ENCODE data around the gene ATP10D. TPM values are rescaled to one million over a fixed set of nuclear protein-coding genes. Genes with fewer than 3 reads are reported as not detected.
A peak's percentile ranks its signal among the peaks of the same experiment; 100 is the strongest.

The ATP10D gene
- total RNA-seq, 6 donors from 2014 or later: 13.7 to 27.6 (median 22.1) TPM

DNA sequence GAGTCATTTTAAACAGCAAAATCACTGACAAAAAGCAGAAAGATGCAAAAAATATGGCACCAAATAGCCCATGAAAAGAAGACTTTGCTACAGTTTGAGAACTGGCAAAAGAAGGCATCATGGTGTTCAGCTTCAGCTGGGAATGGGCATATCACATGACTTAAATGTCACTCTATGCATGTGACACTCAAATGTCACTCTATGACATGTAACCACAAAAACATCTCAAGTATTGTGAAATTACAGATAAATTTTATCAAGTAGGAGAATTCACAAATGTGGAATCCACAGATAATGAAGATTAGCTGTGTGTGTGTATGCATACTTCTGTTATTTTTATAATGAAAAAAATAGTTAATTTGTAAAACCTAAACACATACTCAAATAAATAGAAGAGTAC lies 81.9 kb downstream of the ATP10D start:
- no peaks in the 10 kb centered on the region for H3K27me3 ChIP-seq
- no peak overlapping the region for H3K27ac ChIP-seq
- TF ChIP-seq EP300 (IDR thresholded peaks at IDR 0.05) (no peak), POLR2A (IDR thresholded peaks at IDR 0.05) (no peak), POLR2AphosphoS5 (IDR thresholded peaks at IDR 0.05) (no peak)
- TF ChIP-seq, protein P1, sequence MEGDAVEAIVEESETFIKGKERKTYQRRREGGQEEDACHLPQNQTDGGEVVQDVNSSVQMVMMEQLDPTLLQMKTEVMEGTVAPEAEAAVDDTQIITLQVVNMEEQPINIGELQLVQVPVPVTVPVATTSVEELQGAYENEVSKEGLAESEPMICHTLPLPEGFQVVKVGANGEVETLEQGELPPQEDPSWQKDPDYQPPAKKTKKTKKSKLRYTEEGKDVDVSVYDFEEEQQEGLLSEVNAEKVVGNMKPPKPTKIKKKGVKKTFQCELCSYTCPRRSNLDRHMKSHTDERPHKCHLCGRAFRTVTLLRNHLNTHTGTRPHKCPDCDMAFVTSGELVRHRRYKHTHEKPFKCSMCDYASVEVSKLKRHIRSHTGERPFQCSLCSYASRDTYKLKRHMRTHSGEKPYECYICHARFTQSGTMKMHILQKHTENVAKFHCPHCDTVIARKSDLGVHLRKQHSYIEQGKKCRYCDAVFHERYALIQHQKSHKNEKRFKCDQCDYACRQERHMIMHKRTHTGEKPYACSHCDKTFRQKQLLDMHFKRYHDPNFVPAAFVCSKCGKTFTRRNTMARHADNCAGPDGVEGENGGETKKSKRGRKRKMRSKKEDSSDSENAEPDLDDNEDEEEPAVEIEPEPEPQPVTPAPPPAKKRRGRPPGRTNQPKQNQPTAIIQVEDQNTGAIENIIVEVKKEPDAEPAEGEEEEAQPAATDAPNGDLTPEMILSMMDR (IDR thresholded peaks at IDR 0.05): no peak
- peaks cover 0 to 3% (median 0%) of the 10 kb centered on the region in 4 donors for H3K4me1 ChIP-seq
- no peaks in the 10 kb centered on the region for H3K9me3 ChIP-seq
- DNase-seq (no peak), ATAC-seq (ENCODE audit: low FRiP score in 2 of 2) (no peak)
- H3K4me3 ChIP-seq: no peak overlapping the region
- peaks cover 0 to 44% (median 14%) of the 10 kb centered on the region in 4 donors for H3K36me3 ChIP-seq

DNA sequence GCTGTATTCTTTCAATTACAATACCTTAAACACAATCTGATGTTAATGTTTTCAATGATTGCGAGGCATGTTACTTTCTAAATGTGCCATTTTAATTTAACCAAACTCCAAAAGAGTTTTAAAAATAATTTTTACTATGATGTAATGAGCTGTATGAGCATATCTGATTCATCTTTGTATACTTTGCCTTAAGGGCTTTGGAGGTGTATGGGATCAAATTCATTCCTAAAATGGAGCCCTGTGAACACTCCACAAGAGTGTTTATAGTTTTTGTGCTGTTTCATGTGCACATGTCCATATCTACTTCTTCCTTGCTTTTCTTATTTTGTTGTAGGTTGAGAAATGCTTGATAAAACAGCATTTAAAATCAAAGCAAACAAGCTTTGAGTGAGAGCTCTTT lies 82.4 kb downstream of the ATP10D start:
- H3K4me3 ChIP-seq: no peak overlapping the region
- H3K4me1 ChIP-seq: peaks cover 0 to 3% (median 0%) of the 10 kb centered on the region in 4 donors
- DNase-seq (no peak), ATAC-seq (ENCODE audit: low FRiP score in 2 of 2) (no peak)
- no peaks in the 10 kb centered on the region for H3K27me3 ChIP-seq
- no peak overlapping the region for H3K27ac ChIP-seq
- TF ChIP-seq, protein P1 (IDR thresholded peaks at IDR 0.05): no peak
- TF ChIP-seq EP300 (IDR thresholded peaks at IDR 0.05) (no peak), POLR2A (IDR thresholded peaks at IDR 0.05) (no peak), POLR2AphosphoS5 (IDR thresholded peaks at IDR 0.05) (no peak)
- no peaks in the 10 kb centered on the region for H3K9me3 ChIP-seq
- peaks cover 0 to 48% (median 16%) of the 10 kb centered on the region in 4 donors for H3K36me3 ChIP-seq
- 97% methylated on average over 1 of the region's 1 CpG for WGBS, 2 donors

DNA sequence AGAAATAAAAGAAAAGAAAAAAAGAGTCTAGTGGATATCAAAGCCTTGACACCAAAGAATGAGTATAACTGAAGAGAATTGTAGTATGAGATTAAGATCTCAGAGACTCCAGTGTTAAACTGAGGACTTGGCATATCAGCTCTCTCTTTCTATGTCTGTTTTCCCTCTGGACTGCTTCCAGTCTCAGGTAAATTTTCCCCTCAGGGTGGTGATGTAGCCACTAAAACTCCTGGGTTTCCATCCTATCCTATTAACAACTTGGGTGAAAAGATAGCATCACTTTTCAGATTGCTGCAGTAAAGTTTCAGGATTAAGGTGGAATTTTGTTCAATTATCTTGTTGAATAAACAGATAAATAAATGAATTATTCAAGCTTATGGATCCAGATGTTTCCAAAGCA lies 85.7 kb downstream of the ATP10D start:
- ATAC-seq (ENCODE audit: low FRiP score in 2 of 2) (no peak), DNase-seq (no peak)
- Histone ChIP-seq H3K9me3 (no peaks in the 10 kb centered on the region), H3K27me3 (no peaks in the 10 kb centered on the region), H3K27ac (no peak overlapping the region), H3K4me1 (no peaks in the 10 kb centered on the region), H3K36me3 (peaks cover 0 to 73% (median 24%) of the 10 kb centered on the region in 4 donors), H3K4me3 (no peak overlapping the region)
- TF ChIP-seq EP300 (IDR thresholded peaks at IDR 0.05) (no peak), POLR2AphosphoS5 (IDR thresholded peaks at IDR 0.05) (no peak), POLR2A (IDR thresholded peaks at IDR 0.05) (no peak)
- TF ChIP-seq, protein P1 (IDR thresholded peaks at IDR 0.05): no peak

DNA sequence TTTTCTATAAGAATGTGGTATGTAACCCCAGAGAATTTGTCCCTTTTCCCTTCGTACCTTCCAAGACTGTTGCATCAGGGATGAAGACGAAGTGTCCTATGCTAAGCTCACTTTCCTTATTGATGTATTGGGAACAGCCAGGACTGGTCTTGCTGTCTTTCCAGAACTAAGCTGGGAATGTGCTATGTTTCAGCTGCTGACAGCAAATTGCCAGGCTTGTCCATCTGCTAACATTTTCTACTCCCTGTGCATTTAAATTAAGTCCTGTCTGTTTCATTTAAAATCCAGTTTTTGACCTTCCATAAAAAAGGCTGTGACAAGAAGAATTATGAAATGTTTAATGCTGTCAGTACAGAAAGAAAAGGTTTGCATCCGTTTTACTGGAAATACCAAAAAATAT lies 87.9 kb downstream of the ATP10D start:
- no peaks in the 10 kb centered on the region for H3K9me3 ChIP-seq
- peaks cover 0 to 11% (median 3%) of the 10 kb centered on the region in 4 donors for H3K4me1 ChIP-seq
- WGBS, 2 donors: 89 to 90% methylated on average over 3 of the region's 3 CpGs
- DNase-seq (no peak), ATAC-seq (ENCODE audit: low FRiP score in 2 of 2) (no peak)
- no peaks in the 10 kb centered on the region for H3K27me3 ChIP-seq
- TF ChIP-seq, protein P1 (IDR thresholded peaks at IDR 0.05): no peak
- no peak for TF ChIP-seq POLR2A (IDR thresholded peaks at IDR 0.05)
- TF ChIP-seq POLR2AphosphoS5 (IDR thresholded peaks at IDR 0.05): no peak
- TF ChIP-seq EP300 (IDR thresholded peaks at IDR 0.05): no peak
- H3K4me3 ChIP-seq: no peak overlapping the region
- no peak overlapping the region for H3K27ac ChIP-seq
- H3K36me3 ChIP-seq: peaks cover 0 to 83% (median 24%) of the 10 kb centered on the region in 4 donors

DNA sequence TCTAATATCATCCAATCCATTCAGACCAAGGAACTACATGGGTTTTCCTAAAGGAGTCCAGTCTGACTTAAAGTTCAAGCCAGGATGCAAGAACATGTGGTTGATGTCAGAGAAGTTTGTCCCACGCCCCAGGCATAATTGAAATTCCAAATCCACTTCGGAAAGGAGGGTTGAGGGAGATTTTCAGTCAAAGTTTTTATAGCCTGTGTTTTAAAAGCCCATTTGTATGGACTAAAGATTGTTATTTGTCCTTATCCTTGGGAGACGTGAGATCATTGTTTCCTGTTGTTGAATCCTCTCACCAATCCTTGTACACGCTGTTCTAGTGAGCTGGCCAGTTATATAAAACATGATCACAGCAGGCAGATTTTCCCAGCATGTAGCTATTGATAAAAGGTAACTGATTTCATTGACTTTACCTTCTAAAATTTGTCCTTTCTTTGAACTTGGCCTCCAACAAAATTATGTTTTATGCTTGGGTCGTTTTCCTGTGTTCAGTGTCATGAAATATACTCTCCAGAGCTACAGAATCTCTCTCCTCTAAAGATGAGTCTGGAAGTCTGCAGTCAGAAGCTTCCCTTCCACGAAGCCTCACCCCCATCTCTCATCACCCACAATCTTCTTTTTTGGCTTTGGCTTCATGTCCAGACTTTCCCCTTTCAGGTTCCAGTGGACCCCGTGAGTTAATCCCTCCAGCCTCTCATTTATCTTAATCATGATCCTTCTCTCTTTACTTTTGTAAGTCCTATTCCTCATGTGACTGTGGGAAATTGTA lies 92.9 kb downstream of the ATP10D start:
- H3K4me1 ChIP-seq: peaks cover 0 to 14% (median 7%) of the 10 kb centered on the region in 4 donors
- TF ChIP-seq, protein P1 (IDR thresholded peaks at IDR 0.05): no peak
- no peak for TF ChIP-seq POLR2A (IDR thresholded peaks at IDR 0.05)
- peak in 1 of 2 donors; percentile 21 for TF ChIP-seq POLR2AphosphoS5 (IDR thresholded peaks at IDR 0.05)
- peak in 2 of 4 donors; percentile 86 to 92 for TF ChIP-seq EP300 (IDR thresholded peaks at IDR 0.05)
- H3K36me3 ChIP-seq: peaks cover 0 to 73% (median 21%) of the 10 kb centered on the region in 4 donors
- no peak overlapping the region for H3K4me3 ChIP-seq
- H3K9me3 ChIP-seq: no peaks in the 10 kb centered on the region
- peak overlapping the region; percentile 70 to 86 (median 72) for H3K27ac ChIP-seq
- H3K27me3 ChIP-seq: no peaks in the 10 kb centered on the region
- DNase-seq: no peak
- 52 to 54% methylated on average over 7 of the region's 7 CpGs for WGBS, 2 donors
- ATAC-seq (ENCODE audit: low FRiP score in 2 of 2): peak; percentile 40 to 80

All from upper lobe of left lung (tissue), 6 donors.